ENCODE results near the gene CRYGN. TPM values are rescaled to one million over a fixed set of nuclear protein-coding genes. Genes with fewer than 3 reads are reported as not detected.

CRYGN gene
- polyA plus RNA-seq, 1 of the 3 experiments (the other 2 are of a cell fraction), result not detected

DNA sequence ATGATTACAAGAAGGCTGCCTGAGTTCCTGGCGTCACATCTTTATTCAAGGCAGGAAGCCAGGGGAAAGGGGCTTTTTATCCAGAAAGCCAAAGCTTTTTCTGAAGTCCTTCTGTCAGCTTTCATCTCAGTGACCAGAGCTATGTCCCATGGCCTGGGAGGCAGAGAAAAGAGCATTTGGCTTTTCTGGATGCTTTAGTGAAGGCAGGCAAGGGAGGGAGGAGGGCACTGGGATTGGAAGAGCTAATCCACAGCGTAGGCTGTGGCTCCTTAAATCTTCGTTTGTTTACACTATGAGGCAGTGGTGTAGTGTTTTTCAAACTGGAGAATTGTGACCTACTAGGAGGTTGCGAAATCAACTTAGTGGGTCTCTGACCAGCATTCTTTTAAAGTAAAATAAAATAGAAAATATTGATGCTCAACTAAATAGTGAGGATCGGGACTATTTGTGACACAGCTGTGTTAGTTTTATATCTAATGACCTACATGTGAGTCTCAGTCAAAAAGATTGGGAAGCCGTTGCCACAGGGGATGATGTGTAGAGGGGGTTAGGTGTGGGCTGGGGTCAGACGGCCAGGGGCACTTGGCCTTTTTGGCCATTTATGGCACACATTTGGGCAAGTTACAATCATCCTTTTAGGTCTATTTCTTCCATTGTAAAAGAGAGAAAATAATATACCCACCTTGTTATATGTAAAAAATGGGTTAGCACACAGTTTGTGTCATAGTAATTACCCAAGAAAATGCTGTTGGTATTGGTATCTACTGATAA is 14.1 kb downstream of the CRYGN start:
- CTCF ChIA-PET, result interaction anchor here (1.1 to 1.4 kb wide), 2 partner anchors 14 to 23 kb away, joined by 3 to 4 read pairs; no protein-coding TSS in a partner anchor
- Histone ChIP-seq H3K9me3 (no peaks in the 10 kb centered on the region), H3K27ac (ENCODE audit: low read depth in 2 of 2, low read length in 1 of 2) (no peak overlapping the region), H3K4me1 (ENCODE audit: control insufficient read depth in 1 of 2, insufficient read depth in 2 of 2, low read depth in 1 of 2, low read length in 1 of 2) (peaks cover 8 to 11% of the 10 kb centered on the region in 2 experiments; a peak in 1 of 4 replicates), H3K4me3 (ENCODE audit: low read depth in 2 of 2, low read length in 1 of 2) (no peak overlapping the region), H3K36me3 (replicated peaks in 1 of 2; ENCODE audit: control insufficient read depth in 1 of 2, insufficient read depth in 2 of 2, low read length in 1 of 2) (no peaks in the 10 kb centered on the region), H3K4me2 (no peak overlapping the region), H3K9ac (no peak overlapping the region), H4K20me1 (ENCODE audit: insufficient read depth) (no peaks in the 10 kb centered on the region), H3K27me3 (ENCODE audit: insufficient read depth) (no peaks in the 10 kb centered on the region), H3F3A (replicated peaks; ENCODE audit: insufficient read depth) (no peaks in the 10 kb centered on the region), H3K79me2 (ENCODE audit: insufficient read depth) (no peaks in the 10 kb centered on the region), H3K9me2 (no peaks in the 10 kb centered on the region), H2AFZ (ENCODE audit: low read depth) (no peak overlapping the region)
- 72% methylated on average over 7 of the region's 7 CpGs for WGBS (ENCODE audit: low lambda C conversion rate)
- TF ChIP-seq EP300 (IDR thresholded peaks at IDR 0.05; ENCODE audit: borderline replicate concordance in 1 of 2, low read depth in 1 of 2, low read length in 1 of 2) (no peak), TCF12 (IDR thresholded peaks at IDR 0.05) (no peak), FOXM1 (IDR thresholded peaks at IDR 0.05; ENCODE audit: low read depth) (no peak), MXI1 (IDR thresholded peaks at IDR 0.05; ENCODE audit: low read depth, low read length) (no peak), RFX5 (IDR thresholded peaks at IDR 0.05; ENCODE audit: low read length) (no peak), POLR2AphosphoS5 (IDR thresholded peaks at IDR 0.05; ENCODE audit: low read depth, low read length) (no peak), EZH2phosphoT487 (IDR thresholded peaks at IDR 0.05; ENCODE audit: borderline replicate concordance, low read depth) (no peak), RAD21 (IDR thresholded peaks at IDR 0.05; ENCODE audit: low read length) (no peak), CHD2 (IDR thresholded peaks at IDR 0.05; ENCODE audit: low read length, partially characterized antibody) (no peak), YY1 (IDR thresholded peaks at IDR 0.05; ENCODE audit: low read depth) (no peak), MEF2A (IDR thresholded peaks at IDR 0.05; ENCODE audit: borderline replicate concordance, low read depth) (no peak), GATA2 (CRISPR knock-in tag; IDR thresholded peaks at IDR 0.05) (no peak), TAF1 (IDR thresholded peaks at IDR 0.05; ENCODE audit: borderline replicate concordance, low read depth, low read length) (no peak), RXRA (IDR thresholded peaks at IDR 0.05; ENCODE audit: borderline replicate concordance, low read depth) (no peak), TEAD4 (IDR thresholded peaks at IDR 0.05; ENCODE audit: borderline replicate concordance, insufficient read depth) (no peak)
- TF ChIP-seq, protein P1, sequence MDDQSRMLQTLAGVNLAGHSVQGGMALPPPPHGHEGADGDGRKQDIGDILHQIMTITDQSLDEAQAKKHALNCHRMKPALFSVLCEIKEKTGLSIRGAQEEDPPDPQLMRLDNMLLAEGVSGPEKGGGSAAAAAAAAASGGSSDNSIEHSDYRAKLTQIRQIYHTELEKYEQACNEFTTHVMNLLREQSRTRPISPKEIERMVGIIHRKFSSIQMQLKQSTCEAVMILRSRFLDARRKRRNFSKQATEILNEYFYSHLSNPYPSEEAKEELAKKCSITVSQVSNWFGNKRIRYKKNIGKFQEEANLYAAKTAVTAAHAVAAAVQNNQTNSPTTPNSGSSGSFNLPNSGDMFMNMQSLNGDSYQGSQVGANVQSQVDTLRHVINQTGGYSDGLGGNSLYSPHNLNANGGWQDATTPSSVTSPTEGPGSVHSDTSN (IDR thresholded peaks at IDR 0.05), result no peak
- TF ChIP-seq, protein P2, sequence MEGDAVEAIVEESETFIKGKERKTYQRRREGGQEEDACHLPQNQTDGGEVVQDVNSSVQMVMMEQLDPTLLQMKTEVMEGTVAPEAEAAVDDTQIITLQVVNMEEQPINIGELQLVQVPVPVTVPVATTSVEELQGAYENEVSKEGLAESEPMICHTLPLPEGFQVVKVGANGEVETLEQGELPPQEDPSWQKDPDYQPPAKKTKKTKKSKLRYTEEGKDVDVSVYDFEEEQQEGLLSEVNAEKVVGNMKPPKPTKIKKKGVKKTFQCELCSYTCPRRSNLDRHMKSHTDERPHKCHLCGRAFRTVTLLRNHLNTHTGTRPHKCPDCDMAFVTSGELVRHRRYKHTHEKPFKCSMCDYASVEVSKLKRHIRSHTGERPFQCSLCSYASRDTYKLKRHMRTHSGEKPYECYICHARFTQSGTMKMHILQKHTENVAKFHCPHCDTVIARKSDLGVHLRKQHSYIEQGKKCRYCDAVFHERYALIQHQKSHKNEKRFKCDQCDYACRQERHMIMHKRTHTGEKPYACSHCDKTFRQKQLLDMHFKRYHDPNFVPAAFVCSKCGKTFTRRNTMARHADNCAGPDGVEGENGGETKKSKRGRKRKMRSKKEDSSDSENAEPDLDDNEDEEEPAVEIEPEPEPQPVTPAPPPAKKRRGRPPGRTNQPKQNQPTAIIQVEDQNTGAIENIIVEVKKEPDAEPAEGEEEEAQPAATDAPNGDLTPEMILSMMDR (IDR thresholded peaks at IDR 0.05), result no peak
- TF ChIP-seq, protein P3, sequence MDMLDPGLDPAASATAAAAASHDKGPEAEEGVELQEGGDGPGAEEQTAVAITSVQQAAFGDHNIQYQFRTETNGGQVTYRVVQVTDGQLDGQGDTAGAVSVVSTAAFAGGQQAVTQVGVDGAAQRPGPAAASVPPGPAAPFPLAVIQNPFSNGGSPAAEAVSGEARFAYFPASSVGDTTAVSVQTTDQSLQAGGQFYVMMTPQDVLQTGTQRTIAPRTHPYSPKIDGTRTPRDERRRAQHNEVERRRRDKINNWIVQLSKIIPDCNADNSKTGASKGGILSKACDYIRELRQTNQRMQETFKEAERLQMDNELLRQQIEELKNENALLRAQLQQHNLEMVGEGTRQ (IDR thresholded peaks at IDR 0.05; ENCODE audit: borderline replicate concordance, low read depth, low read length), result no peak
- no peak for DNase-seq
- POLR2A ChIA-PET, result no interaction called here

Measured in SK-N-SH (cell line).